HG02571 (cell line): ENCODE results near the gene STUM.

Experiments used
- ATAC-seq: cut with Tn5 transposase; IDR thresholded peaks from one replicate; pipeline ENCODE4 v1.9.1; 2021; ENCODE audit warnings: mild to moderate bottlenecking, moderate library complexity; ENCODE audit not compliant: unreplicated experiment

The STUM gene

DNA sequence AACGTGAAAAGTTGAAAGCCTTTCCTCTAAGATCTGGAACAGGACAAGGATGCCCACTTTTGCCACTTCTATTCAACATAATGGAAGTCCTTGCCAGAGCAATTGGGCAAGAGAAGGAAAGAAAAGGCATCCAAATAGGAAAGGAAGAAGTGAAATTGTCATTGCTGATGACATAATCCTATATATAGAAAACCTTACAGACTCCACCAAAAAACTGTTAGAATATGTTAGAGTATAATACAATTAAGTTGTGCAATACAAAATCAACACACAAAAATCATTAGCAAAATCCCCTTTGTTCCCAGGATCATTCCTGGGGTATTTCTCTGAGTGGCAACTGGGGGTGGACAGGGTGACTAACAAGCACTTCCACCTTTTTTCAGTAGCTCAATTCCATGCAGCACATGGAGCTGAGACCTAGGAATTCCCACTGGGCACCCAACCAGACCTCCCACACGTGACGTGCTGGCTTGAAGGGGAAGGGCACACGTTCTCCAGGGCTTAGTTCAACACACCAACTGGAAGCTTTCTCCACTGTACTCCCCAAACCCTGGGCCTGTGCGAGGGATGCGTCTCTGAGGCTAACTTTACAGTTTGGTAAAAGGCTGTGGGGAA lies 9.6 kb downstream of the STUM start:
- ATAC-seq = no peak

DNA sequence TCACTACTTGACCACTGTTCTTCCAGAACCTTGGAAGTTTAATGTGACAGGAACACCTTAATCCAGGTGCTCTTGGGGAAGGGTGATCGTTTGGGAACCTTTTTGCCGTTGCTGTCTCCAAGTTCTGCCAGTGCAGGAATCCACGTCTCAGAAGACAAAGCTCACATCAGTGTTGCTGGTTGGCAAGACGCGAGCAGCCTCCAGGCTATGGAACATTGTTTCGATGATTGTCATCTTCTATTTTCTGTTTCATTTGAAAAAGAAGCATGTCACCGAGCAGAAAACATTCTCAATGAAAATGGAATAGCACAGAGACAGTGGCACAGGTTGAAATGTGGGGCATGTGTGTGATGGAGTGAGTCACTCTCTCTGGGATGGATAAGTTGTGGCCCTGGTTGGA lies 11.7 kb downstream of the STUM start:
- no peak for ATAC-seq

DNA sequence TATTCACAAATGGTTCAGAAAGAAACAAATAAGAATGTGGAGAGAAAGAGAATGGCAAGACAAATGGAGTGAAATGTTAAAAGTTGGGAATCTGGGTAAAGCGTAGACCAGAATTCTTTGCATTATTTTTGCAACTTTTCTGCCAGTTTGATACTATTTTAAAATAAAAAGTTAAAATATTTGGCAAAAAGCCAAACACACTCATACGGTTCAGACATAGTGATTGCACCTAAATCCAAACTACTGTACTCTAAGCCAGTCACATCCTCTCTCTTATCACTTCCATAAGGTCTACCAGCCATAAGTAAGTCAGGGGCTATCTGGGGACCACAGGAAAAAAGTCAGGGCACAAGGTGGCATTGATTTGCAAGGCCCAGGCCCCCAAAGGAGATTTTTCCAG lies 14.4 kb downstream of the STUM start:
- ATAC-seq = no peak

DNA sequence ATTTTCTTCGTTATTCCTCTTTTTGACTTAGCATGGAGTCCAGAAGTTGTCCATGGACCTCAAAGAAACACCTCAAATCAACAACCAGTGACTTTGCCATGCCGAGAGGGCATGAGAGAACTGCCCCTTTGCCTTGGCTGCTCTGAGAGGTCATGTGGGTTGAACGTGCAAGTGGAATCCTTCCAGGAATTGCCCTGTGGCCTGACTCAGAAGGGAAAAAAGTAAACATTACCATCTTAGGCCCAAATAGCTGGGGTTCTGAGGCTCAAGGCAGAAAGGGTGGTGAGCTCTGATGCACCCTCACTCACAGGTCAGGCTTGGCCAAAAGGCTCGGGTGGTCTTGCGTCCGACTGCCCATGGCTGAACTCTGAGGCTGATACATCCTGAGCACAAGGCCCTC lies 15.1 kb downstream of the STUM start:
- no peak for ATAC-seq

DNA sequence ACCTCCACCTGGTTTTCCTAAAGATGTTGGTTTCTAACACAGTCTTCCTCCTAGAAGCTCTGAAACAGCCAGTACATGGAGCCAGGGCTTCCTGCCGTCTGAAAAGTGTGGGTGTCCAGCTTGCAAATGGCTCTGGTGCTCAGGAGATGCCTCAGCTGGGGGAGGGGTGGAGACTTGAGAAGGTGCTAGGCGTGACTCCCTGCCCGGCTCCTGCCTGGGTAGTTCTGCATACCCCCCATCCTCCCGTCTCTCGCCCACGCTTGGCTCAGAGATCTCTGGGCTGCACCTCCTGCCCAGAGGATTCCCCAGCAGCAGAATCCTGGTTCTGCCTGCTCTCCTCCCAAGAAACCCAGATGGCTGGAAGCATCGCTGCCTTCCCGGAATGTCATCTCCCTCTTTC lies 16.9 kb downstream of the STUM start:
- no peak for ATAC-seq

DNA sequence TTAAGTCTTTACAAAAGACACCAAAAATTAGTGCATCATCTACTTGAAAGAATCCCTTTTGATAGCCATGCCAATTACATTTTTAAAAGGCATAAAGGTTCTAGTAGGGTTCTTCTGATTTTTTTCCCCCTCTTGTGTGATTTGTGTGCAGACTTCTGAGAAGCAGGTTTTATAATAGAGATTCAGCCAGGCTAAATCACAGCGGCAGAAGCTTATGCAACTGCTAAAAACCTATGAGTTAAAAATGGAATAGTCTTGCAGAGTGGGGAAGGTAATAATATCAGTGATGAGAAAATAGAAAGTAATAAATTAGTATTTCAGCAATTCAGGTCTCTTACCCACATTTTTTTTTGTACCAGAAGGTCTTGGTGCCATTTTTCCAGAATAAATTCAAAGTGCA lies 17.7 kb downstream of the STUM start:
- ATAC-seq = no peak

DNA sequence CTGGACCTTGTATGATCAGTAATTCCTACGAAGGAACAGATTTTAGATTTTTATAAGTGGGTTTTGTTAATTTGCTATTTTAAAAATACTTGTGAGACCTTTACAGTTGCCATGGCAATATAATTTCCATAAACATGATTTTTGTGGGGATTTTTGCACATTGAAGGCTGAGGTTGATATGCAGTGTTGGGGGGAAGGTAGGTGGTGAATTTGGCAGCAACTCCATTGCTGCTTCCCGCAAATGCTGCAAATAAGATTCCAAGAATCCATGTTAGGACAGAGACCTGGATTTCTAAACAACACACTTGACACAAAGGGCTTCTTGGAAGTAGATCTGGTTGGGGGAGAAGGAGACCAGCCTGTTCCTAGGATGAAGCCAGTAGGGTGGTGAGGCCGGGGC lies 18.2 kb downstream of the STUM start:
- no peak for ATAC-seq

DNA sequence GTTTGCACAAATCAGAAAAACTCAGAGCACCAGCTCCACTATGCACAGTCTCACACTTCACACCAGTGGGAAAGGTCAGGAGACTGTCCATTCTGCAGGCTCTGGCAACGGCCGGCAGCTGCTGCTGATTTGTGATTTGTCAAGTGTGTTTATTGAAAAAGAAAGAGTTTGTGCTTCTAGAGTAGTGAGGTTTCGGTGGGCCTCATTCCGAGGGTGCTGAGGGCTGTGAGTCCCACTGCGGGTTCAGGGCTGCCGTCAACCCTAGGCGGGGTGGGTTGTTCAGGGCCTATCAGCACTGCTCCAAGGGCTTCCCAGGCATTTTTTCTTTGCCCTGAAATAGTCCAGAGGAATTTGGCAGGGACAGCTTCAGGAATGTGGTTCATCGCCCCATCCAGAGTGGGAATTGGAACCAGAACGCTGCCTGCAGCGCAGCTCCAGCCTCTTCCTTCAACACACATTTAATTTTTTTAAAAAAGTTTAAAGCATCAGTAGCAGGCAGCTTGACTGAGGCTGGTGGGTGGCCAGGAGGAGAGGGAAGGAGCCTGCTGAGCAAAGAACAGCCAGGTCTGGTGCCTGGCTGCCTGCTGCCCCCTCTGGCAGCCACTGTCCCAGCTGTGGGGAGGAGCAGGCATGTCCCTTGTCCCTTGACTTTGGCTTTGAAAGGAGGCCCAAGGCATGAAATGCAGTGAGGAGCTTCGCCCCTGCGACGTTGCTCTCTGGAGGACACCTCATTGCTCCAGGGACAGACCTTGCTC lies 19.7 kb downstream of the STUM start:
- no peak for ATAC-seq

DNA sequence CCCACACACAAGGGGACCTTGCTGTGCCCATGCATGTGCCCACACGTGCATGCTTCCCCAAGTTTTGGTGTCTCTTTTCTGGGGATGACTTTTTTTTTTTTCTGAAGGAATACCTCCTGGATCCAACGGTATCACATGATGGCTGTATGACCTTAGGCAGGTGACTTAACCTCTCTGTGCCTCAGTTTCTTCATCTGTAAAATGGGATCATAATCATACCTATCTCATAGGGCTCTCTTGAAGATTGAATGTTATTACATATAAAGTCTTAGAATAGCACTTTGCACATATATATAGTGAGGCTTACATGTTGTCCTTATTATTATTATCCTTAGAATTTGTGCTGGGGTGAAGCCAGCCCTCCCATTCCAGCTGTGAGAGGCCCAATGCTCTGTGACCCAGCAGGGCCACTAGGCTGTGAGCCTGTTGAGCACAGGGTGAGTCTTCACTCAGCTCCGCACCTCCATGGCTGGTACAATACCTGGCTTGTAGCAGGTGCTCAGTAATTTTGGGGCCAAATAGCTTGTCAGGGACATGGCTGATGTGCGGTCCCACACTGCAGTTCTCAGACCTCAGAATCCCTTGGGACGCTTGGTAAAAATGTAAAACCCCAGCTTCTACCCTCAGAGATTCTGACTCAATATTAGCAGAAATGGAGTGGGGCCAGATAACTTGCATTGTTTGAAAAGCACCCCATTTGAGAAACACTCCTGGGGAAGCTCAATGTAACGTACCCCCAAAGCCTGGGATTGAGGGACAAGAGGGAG lies 20.6 kb downstream of the STUM start:
- no peak for ATAC-seq

DNA sequence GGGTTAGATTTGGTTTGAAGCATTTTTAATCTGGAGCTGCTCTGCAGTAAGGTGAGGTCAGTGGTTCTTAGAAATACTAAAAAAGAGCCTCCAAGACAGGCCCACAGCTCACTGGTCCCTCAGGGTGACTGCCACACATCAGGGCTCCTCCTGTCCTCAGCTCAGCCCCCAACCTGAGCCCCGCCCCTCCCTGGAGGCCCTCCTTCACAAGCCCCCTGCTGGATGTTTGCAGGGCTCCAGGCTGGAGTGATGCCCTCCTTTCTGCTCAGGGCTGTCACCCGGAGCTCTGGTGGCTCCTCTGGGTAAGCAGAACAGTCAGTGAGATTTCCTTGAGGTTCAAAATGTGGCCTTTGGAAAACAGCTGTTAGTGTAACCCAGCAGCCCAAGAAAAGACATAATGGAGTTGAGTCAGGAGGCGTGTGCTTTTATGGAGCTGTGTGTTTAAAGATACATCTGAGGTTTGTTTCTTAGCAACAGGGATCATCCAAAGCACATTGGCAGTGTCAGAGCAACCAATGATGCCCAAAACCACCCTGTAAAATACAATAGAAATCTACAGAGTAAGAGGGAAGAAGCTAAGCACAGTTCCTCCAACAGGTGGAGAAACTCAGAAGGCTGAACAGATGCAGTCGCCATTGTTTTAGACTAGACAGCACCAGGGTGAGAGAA lies 21.4 kb downstream of the STUM start:
- no peak for ATAC-seq

DNA sequence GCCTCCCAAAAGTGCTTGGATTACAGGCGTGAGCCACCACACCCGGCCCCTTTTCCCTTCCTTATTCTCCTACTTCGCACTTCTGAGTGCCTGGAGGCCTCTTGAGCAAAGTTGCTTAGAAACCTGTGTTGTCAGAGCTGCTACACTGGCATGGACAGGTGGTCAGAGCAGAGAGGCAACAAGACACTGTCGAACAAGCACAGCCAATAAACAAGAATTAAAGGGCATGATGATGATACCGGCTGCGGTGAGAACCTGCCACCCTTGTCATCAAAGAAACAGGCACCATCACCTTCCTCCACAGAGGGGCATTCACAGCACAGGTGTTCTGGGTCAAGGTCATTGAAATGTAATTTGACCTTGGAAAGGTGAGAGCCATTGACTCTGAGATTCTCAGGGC lies 23.3 kb downstream of the STUM start:
- ATAC-seq = no peak

DNA sequence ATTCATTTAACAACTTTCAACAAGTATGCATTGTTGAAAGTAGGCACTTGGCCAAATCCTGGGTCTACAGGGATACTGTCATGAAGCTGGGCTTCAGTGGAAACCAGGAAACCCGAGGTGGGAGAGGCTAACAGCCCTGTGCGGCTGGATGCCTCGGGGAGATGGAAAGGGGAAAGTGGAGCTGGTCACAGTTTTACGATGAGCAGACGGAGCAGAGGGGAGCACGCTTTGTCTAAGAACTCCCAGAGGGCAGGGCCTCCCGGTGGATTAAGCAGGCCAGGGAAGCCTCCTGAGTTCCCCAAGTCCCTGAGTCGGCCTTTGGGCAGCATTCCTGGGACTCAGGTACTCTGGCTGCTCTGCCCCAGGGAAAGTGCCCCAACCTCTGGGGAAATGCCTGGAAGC lies 23.8 kb downstream of the STUM start:
- no peak for ATAC-seq

DNA sequence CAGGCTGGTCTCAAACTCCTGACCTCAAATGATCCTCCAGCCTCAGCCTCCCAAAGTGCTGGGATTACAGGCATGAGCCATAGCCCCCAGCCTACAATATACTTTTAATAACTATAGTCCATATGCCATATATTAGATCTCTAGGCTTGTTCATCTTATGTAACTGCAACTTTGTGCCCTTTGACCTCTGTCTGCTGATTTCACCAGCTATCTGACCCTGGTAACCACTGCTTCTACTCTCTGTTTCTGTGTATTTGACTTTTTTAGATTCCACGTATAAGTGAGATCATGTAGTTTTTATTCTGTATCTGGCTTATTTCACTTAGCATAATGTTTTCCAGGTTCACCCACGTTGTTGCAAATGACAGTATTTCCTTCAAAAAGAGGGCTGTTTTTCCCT lies 25.5 kb downstream of the STUM start:
- ATAC-seq = no peak

DNA sequence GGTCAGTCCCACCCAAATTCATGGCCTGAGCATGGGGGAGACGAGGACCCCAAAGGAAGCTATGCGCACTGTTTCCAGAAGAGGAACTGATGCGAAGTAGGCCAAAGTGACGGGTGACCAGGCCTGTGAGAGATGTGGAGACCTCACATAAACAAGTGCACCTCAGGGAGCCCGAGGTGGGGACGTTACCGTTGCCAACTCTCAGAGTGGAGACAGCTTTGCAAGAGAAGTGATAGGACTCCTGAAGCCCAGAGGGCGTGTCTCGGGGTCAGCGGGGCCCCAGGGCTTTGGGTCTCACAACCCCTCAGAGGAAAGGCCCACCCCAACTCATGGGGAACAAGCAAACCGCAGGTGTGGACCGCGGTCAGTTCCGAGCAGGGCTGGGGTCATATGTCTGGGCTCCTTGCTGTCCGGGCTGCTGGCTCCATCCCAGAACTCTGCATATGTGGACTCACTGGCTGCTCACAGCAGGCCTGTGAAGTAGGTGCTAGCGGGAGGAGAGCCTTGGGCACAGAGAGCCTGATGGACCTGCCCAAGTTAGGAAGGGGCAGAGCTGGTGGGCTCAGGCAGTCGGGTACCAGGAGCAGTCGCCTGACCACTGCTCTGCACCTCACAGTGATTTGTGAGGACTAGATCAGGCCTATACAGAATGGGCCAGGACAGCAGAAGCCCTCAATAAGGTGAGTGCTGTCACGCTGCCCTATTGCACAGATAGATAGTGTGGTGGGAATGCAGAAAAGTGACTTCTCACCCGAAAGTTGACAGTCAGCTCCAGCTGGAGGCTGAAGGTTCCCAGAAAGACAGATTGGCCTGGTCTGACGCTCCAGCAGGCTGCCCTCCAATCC lies 26.2 kb downstream of the STUM start:
- no peak for ATAC-seq

DNA sequence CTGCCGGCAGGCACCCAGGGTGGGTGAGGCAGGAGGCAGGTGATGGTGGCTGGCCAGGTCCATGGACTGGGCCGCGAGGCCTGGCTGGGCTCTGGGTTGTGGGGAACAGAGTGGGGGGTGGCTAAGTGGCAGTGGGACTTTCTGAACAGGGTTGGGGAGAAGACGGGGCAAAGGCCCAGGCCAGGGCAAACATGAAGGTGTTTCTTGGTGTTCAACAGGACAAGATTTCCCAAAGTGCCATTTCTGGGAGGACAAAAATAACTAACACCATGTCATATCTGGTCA lies 26.8 kb downstream of the STUM start:
- ATAC-seq = no peak

DNA sequence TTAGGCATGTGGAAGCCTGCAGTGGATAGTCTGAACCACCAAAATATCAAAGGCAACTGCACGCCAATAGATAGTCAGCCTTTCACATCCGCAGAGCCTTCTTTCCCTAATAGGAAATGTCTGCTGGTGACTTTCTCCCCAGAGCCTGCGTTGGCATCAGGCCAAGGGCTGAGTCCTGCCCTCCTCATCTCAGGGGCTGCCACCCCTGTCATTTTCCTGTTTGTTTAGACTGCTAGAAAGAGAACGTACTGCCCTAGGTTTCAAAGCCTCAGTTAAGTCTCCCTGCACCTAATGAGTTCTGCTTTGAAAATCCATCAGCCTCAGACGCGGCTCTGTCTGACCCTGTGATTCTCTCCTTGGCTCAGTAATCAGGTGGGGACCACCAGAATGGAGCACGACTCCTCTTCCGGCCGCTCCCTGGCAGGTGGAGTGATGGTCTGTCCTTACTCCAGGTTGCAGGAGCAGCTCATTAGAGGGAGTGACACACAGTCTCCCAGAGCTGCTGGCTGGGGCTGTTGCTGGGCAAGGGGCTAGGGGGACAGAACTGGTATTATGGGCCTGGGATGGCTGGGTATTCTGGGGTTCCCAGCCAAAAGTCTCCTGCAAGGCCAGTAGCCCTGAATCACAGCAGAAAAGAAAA lies 27.3 kb downstream of the STUM start:
- no peak for ATAC-seq

DNA sequence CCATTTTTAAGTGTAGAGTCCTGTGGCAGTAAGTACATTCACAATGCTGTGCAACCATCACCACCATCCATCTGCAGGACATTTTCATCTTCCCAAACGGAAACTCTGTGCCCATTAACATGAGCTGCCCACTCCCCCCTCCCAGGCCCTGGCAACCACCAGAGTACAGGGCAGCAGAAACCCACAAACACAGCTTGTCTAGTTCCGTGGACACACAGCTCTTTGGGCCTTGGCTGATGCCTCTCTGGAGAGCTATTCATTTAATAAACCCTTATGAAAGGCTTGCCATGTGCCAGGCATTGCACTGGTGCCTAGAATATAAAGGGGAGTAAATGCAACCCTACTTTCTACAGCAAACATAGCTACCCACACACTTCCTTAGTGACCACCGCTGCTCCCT lies 28.0 kb downstream of the STUM start:
- no peak for ATAC-seq

DNA sequence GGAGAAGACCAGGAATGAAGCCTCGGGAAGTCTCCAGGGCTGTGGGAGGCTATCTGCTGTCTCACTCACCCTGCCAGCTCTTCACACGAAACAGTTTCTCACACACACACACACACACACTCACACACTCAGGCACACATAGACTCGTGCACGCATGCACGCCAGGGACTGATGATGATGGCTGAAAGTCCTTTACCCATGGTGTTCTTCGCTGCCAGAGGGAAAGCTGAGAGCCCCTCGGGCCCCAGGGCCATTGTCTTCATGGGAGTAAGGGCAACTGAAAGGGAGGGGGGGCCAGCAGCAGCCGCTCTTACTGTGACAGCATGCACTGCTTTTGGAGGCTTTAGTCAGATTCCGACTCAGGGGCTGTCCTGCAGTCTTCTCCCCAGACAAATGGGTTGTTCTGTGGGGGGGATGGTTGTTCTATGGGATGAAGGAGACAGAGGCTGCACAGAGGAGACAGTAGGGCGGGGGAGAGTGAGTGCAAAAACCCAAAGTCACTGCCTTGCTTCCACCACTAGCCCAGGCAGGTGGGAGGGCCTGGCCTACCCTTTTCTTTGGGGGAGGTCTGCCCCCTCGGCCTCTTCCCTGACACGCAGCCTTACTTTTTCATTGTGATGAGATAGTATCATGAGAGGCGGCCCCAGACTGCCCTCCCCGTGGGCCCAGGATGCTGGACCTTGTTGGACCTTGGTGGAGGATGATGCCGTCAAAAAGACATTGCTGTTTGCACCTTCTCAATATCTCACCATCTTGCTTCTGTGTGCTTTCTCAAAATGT lies 29.0 kb downstream of the STUM start:
- ATAC-seq = no peak

DNA sequence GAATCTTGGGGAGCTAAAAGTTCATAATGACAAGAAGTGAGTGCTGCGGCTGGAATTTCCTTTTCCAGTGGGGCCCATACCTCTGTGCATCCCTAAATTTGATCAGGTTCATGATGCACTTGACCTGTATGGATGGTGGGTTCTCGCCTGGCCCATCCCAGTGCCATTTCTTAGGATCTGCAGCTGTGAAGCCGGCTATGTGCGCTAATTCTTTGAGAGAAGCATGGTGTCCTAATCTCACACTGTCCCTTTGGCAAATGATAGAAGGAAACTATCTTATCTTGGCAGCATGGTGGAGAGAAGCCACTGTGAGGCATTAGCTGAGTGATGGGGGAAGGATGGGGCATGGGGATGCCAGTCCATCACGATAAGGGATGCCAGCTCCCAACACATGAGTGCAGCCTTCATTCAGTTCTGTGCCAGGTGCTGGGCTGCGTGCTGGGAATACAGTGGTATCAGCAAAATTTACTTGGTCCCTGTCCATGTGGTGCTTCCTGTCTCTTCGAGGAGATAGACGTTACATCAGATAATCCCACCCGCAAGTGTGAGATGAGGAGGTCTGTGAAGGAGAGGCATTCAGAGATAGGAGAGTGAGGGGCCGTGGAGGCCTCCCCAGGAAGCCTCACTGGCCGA lies 30.5 kb downstream of the STUM start:
- ATAC-seq = no peak
